HG03342 (cell line): ENCODE results near the gene KDM8.

ENCODE experiments used
- ATAC-seq: cut with Tn5 transposase; IDR thresholded peaks from one replicate; pipeline ENCODE4 v1.9.1; 2021; ENCODE audit warnings: mild to moderate bottlenecking, moderate library complexity; ENCODE audit not compliant: unreplicated experiment

The KDM8 gene

GRCh38 chr16:27203507-27204311 lies at the start of gene KDM8:
TSS of gene KDM8 (plus strand) at chr16:27203526. CDS start at chr16:27210124, 6,598 bp downstream.
- peak; percentile 85 for ATAC-seq

DNA sequence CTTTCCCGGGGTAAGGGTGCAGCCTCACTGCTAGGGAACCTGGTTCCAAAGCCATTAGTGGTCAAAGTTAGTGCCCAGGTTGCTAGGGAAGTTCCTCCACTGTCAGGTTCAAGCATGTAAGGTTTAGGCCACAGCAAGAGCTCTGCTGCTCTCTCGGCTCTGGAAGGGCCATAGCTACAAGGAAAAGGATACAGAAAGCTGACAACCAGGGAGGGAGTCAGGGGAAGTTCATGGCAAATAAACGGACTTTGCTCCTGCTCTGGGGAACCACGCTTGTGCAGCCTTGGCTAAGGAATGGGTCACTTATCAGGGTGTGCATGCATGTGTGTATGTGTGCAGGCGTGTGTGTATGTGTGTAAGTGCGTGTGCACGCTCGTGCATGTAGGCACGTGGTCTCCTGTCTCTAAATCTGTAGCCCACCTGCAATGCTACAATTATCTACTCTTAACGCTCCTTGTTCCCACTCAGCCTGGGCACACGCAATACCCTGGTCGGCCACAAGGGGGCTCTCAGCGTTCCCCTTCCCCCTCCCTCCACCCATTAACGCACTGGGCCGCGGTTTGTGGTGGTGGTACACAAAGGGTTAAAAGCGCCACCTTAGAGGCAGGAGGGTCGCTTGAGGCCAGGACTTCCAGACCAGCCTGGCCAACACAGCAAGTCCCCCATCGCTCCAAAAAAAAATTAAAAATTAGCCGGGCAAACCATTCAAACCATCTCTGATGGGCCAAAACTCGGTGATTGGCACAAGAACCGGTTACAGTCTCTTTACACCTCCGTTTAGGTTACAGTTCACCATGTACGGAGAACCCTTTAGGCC lies 48.4 kb upstream of the KDM8 start:
- no peak for ATAC-seq

DNA sequence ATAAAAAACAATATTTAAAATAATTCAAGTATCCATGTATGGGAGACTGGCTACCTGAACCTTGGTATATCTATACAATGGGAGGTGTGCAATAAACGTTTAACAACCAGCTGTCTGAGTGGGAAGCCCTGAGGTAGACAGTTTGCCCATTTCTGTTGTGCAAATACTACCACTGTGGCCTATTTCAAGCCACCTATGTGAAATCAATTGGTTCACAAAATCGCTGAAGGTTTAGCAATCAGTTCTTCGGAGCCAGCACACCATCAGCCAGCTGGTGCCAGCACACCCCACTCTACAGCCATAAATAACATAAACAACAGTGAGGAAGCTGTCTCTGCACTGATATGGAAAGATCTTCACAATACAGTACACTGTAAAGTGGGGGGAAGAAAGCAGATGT lies 46.7 kb upstream of the KDM8 start:
- no peak for ATAC-seq

DNA sequence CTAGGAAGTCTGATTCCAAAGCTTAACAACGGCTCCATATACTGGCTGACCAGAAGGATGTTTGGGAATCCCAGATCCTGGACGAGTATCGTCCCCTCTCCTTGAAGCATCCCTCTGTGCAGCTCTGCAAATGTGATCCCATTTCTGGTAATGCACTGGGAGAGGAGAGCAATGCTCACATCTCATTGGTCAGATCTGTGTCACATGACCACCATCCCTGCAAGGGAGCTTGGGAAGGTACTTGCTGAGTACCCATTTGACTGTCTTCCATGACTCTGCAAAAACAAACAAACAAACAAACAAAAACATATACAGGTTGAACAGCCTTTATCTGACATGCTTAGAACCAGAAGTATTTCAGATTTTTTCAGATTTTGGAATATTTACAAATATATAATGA lies 41.9 kb upstream of the KDM8 start:
- no peak for ATAC-seq

DNA sequence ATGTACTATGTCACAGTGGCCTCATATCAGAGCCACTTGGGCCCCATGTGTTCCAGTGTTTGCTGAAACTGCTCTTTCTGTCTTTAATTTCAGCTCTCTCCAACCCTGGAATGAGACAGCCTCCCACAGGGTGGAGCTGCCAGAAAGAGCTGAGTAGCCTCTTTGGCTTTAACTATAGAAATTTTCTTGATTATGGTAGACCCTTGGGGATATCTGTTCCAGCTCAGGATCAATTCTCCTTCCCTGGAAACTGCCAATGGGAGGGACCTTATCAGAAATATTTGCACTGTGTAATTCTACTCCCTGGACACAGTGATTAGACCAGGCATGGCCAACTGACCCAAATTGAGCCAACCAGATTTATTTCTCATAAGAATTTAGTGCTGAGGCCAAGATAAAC lies 39.0 kb upstream of the KDM8 start:
- no peak for ATAC-seq

- ATAC-seq, result no peak
Observed at GRCh38 chr16:27165576-27165975, 37.8 kb upstream of the KDM8 start.

DNA sequence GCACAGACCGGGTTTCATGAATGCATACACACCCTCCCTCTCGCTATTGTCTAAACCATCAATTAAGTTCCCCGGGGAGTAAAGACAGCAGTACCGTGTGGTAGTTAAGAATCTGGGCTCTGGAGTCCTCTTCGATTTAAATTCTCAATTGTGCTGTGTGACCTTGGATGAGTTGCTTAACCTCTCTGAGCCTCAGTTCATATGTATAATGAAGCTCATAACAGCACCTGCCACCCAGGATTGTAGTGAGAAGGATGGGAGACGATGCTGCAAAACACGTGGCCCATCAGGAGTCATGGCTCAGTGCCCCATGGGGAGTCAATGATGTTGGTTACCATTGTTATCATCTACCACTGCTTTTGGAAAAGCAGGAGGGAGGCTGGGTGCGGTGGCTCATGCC lies 34.5 kb upstream of the KDM8 start:
- ATAC-seq, result no peak

DNA sequence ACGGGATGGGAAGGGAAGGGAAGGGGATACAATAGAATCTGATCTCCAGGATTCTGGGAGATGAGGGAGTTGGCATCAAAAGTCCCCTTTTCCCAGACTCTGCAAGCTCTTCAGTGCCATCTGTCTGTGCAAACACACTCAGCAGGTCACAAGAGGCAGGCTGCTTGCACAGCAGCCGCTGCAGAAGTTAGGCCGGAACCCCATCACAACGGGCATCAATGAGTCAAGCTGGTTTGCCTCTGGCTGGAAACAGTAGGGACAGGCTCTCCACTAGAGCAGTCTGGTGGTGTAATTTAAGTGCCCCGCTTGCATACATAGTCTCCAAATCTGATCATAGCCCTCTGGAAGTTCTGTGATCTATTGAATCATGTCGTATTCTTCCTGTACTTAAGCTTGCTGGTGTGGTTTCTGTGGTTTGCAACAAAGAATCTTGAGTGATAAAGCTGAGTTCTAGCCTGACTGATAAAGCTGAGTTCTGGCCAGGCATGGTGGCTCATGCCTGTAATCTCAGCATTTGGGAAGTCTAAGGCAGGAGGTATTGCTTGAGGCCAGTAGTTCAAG lies 33.7 kb upstream of the KDM8 start:
- no peak for ATAC-seq

DNA sequence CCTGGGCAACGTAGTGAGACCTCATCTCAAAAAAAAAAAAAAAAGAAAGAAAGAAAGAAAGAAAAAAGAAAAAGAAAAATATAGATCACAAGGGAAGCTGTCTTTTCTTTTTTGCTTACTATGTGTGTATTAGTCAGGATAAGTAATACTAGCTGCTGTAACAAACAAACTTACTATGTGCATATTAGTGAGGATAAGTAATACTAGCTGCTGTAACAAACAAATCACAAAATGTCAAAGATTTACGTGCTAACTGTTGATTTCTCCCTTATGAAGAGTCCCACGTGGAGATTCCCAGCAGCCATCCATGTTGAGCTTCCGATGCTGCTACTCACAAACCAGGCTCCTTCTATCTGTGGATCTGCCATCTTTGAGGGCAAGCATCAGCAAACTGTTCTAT lies 31.7 kb upstream of the KDM8 start:
- ATAC-seq, result no peak

DNA sequence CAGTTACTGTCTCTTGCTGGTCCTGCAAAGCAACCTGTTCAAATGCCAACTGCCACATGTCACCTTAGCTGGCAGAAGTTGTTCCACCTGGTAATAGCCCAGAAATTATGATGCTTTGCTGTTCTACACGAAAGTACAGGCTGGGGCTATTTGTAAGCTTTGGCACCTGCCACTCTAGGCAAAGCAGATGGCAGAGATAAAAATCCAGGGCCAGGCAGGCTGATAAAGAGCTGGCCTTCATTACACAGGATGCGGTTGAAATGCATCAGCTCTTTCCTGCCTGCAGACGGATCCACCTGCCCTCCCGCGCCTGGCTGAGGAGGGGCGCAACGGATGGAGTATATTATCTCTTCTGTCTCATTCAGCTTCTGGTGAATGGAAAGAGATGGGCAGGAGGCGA lies 29.3 kb upstream of the KDM8 start:
- no peak for ATAC-seq

GRCh38 chr16:27174798-27175197 lies 28.5 kb upstream of the KDM8 start:
- no peak for ATAC-seq

DNA sequence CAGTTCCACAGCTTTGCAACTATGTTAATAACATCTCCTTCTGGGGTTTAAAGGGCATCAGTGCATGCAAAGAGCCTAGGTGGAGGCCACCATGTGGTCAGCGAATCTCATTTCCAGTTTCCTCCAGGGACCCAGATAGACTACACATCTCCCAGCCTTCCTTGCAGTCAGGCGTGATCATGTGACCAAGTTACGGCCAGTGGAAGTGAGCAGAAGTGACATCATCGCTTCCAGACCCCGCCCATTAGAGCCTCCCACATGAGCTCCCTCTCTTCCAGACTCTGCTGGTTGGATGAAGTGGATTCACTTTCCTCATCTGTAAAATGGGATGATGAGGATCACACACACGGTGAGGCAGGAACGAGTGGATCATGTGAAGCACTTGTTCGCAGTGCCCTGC lies 27.4 kb upstream of the KDM8 start:
- ATAC-seq, result no peak

GRCh38 chr16:27177031-27177774 lies 26.1 kb upstream of the KDM8 start:
- ATAC-seq, result no peak

DNA sequence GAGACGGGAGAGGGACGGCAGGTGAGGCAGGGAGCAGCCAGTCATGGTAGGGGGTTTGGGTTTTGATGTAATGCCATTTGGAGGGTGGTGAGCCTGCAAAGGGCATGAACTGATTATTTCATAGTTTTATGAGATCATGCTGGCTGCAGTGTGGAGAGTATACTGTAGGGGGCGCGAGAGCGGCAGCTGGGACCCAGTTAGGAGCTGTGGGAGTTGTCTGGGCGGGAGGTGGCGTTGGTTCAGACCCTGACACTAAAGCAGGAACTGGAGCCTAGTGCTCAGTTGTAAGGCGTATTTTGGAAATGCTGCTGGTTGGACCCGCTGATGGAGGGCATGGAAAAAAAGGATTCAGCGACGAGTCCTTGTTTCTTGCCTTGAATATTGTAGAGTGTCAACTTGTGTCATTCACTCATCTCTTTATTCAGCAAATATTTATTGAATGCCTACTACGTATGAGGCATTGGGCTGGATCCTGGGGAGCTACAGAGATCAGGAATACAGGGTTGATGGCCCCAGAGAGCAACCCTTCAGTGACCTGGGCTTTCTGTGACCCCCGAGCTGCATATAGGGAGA lies 23.7 kb upstream of the KDM8 start:
- ATAC-seq, result peak; percentile 39

GRCh38 chr16:27181019-27181790 lies 22.1 kb upstream of the KDM8 start:
- ATAC-seq, result no peak

- no peak for ATAC-seq
Observed at GRCh38 chr16:27182906-27183405, 20.4 kb upstream of the KDM8 start.

- ATAC-seq, result no peak
Observed at GRCh38 chr16:27185776-27186130, 17.6 kb upstream of the KDM8 start.

- no peak for ATAC-seq
Observed at GRCh38 chr16:27188633-27189032, 14.7 kb upstream of the KDM8 start.

GRCh38 chr16:27189335-27189972 lies 13.9 kb upstream of the KDM8 start:
- no peak for ATAC-seq
